CD14-positive monocyte (primary cell): Measurements from ENCODE around the gene FDPS. TPM values are rescaled to one million over a fixed set of nuclear protein-coding genes. Genes with fewer than 3 reads are reported as not detected.
A peak's percentile ranks its signal among the peaks of the same experiment; 100 is the strongest.
"Not testable (repeated sequence)": the region's sequence is repeated elsewhere in the genome, so short reads cannot be mapped to it uniquely, and the experiment has no call there.

Source experiments
- DNase-seq, 3 donors: peaks; one replicate each; pipeline ENCODE4 v3.0.0-alpha.2; 2011 to 2022
- H2AFZ ChIP-seq: 2 replicates; pipeline ENCODE4 v1.6.0; 2012; ENCODE audit warnings: mild to moderate bottlenecking, low read depth, low read length, inconsistent platforms; ENCODE audit not compliant: insufficient read depth, poor library complexity, severe bottlenecking
- H3K27ac ChIP-seq, 2 donors: 1 replicate in 1 of 2; 2 replicates in 1 of 2; pipeline ENCODE4 v1.5.1; 2012 to 2013; ENCODE audit warnings: low read length in 2 of 2, control low read depth in 1 of 2, inconsistent platforms in 1 of 2, low read depth in 1 of 2, mild to moderate bottlenecking in 1 of 2
- H3K27me3 ChIP-seq, 2 donors: one replicate each; pipeline versions ENCODE4 v1.6.0 to v1.6.1; 2011 to 2013; ENCODE audit warnings: low read length in 2 of 2; ENCODE audit not compliant: control insufficient read depth in 2 of 2, insufficient read depth in 2 of 2
- H3K36me3 ChIP-seq, 2 donors: replicated peaks in 1 of 2; 1 replicate in 1 of 2; 2 replicates in 1 of 2; pipeline versions ENCODE4 v1.5.1 to v1.6.1; 2012 to 2013; ENCODE audit warnings: low read length in 2 of 2, control low read depth in 1 of 2, inconsistent platforms in 1 of 2, mild to moderate bottlenecking in 1 of 2; ENCODE audit not compliant: insufficient read depth in 2 of 2, control insufficient read depth in 1 of 2
- H3K4me1 ChIP-seq, 2 donors: 1 replicate in 1 of 2; 2 replicates in 1 of 2; pipeline versions ENCODE4 v1.5.1 to v1.6.1; 2012 to 2013; ENCODE audit warnings: low read length in 2 of 2, control low read depth in 1 of 2, inconsistent platforms in 1 of 2, mild to moderate bottlenecking in 1 of 2, moderate library complexity in 1 of 2; ENCODE audit not compliant: insufficient read depth in 2 of 2, control insufficient read depth in 1 of 2
- H3K4me2 ChIP-seq: replicated peaks from 2 replicates; pipeline ENCODE3; 2012; ENCODE audit warnings: low read length, moderate library complexity, mild to moderate bottlenecking; ENCODE audit not compliant: poor library complexity, severe bottlenecking; ENCODE audit errors: extremely low read depth
- H3K4me3 ChIP-seq, 3 experiments: fragments of 200-600 bp in 1 of 3; sonication (generic) in 1 of 3; replicated peaks in 1 of 3; 1 replicate in 2 of 3; 2 replicates in 1 of 3; pipeline ENCODE4 v1.5.1; 2011 to 2013; ENCODE audit warnings: low read length in 3 of 3, mild to moderate bottlenecking in 3 of 3, control low read depth in 2 of 3, low read depth in 2 of 3, inconsistent platforms in 1 of 3, moderate library complexity in 1 of 3
- H3K79me2 ChIP-seq: 2 replicates; pipeline ENCODE4 v1.6.0; 2012; ENCODE audit warnings: mild to moderate bottlenecking, control low read depth, inconsistent platforms, low read length, moderate library complexity; ENCODE audit not compliant: insufficient read depth
- H3K9ac ChIP-seq: 2 replicates; pipeline ENCODE4 v1.6.0; 2017; ENCODE audit warnings: low read length, mild to moderate bottlenecking; ENCODE audit not compliant: insufficient read depth, poor library complexity, severe bottlenecking
- H3K9me3 ChIP-seq, 2 donors: replicated peaks in 1 of 2; 1 replicate in 1 of 2; 2 replicates in 1 of 2; pipeline versions ENCODE4 v1.5.1 to v1.6.1; 2012 to 2013; ENCODE audit warnings: low read length in 2 of 2, control low read depth in 1 of 2; ENCODE audit not compliant: control insufficient read depth in 1 of 2, insufficient read depth in 1 of 2
- H4K20me1 ChIP-seq: 2 replicates; pipeline ENCODE4 v1.6.0; 2012; ENCODE audit warnings: mild to moderate bottlenecking, low read length, control low read depth, moderate library complexity; ENCODE audit not compliant: insufficient read depth
- H3K27ac Mint-ChIP-seq, 7 donors: one replicate each; pipeline ENCODE4 v1.8.0; 2020; ENCODE audit warnings: mild to moderate bottlenecking in 7 of 7, mixed read lengths in 7 of 7, moderate library complexity in 6 of 7, inconsistent platforms in 2 of 7
- H3K27me3 Mint-ChIP-seq, 3 donors: one replicate each; pipeline ENCODE4 v1.8.0; 2021 to 2022; ENCODE audit warnings: low read depth in 3 of 3, mild to moderate bottlenecking in 3 of 3, mixed read lengths in 3 of 3, moderate library complexity in 3 of 3, inconsistent platforms in 1 of 3
- H3K36me3 Mint-ChIP-seq, 2 donors: one replicate each; pipeline ENCODE4 v1.8.0; 2020; ENCODE audit warnings: mixed read lengths in 2 of 2, inconsistent platforms in 1 of 2, mild to moderate bottlenecking in 1 of 2
- H3K4me1 Mint-ChIP-seq: one replicate; pipeline ENCODE4 v1.8.0; 2020; ENCODE audit warnings: mild to moderate bottlenecking, mixed read lengths
- H3K4me3 Mint-ChIP-seq, 2 donors: one replicate each; pipeline ENCODE4 v1.8.0; 2020; ENCODE audit warnings: mild to moderate bottlenecking in 2 of 2, mixed read lengths in 2 of 2, moderate library complexity in 1 of 2
- H3K9me3 Mint-ChIP-seq, 7 donors: one replicate each; pipeline ENCODE4 v1.8.0; 2020 to 2022; ENCODE audit warnings: mixed read lengths in 7 of 7, mild to moderate bottlenecking in 6 of 7, moderate library complexity in 6 of 7, inconsistent platforms in 2 of 7
- CTCF ChIP-seq: fragments of 200-600 bp; IDR thresholded peaks from one replicate; pipeline ENCODE4 v1.8.0; 2022; ENCODE audit warnings: antibody characterized with exemption, mild to moderate bottlenecking
- WGBS: methylation state at CpG from one replicate; pipeline ENCODE4 v1.1.5; 2013; ENCODE audit warnings: missing lambda C conversion rate; ENCODE audit not compliant: insufficient coverage; 5-methylcytosine and 5-hydroxymethylcytosine counted together
- intact Hi-C, 2 donors: fragments of 100-400 bp; cut with micrococcal nuclease; formaldehyde crosslinking; loops; one replicate each; pipeline versions ENCODE4 v1.15.0 to v1.15.1; 2023
- polyA plus RNA-seq, 3 donors: library from polyadenylated mRNA; depleted of rRNA in 1 of 3; unstranded in 2 of 3; stranded (reverse) in 1 of 3; fragments of 300-500 nt in 2 of 3; fragments of >200 nt in 1 of 3; fragmentation: Illumina TruSeq in 2 of 3; gene quantifications; 1 replicate in 2 of 3; 2 replicates in 1 of 3; pipeline ENCODE4 v1.2.3, GENCODE V29; 2012 to 2021

The FDPS gene
- polyA plus RNA-seq, 3 donors, result 92.5 to 123 (median 117) TPM

- DNase-seq, result no peak
- 95% methylated on average over 18 of the region's 21 CpGs for WGBS
- Histone ChIP-seq H3K9ac (no peak overlapping the region), H2AFZ (no peak overlapping the region), H3K4me2 (no peak overlapping the region), H3K9me3 (no peaks in the 10 kb centered on the region), H3K27me3 (peaks cover 0 to 5% of the 10 kb centered on the region in 2 donors), H4K20me1 (no peaks in the 10 kb centered on the region), H3K4me1 (no peaks in the 10 kb centered on the region), H3K36me3 (no peaks in the 10 kb centered on the region), H3K4me3 (no peak overlapping the region), H3K27ac (no peak overlapping the region), H3K79me2 (no peaks in the 10 kb centered on the region)
- TF ChIP-seq CTCF, result no peak
- H3K4me3 Mint-ChIP-seq, result peak overlapping the region in 1 of 2 donors; percentile 41
- intact Hi-C loops, result no loop called here
- no peak overlapping the region for H3K27ac Mint-ChIP-seq
- no peaks in the 10 kb centered on the region for H3K4me1 Mint-ChIP-seq
- H3K36me3 Mint-ChIP-seq, result no peaks in the 10 kb centered on the region
- H3K27me3 Mint-ChIP-seq, result peaks cover 7 to 18% (median 15%) of the 10 kb centered on the region in 3 donors
- H3K9me3 Mint-ChIP-seq, result no peaks in the 10 kb centered on the region
These were observed 20.6 kb upstream of the FDPS start for GRCh38 chr1:155287987-155288543.

- DNase-seq, H3K27ac Mint-ChIP-seq, H3K36me3 Mint-ChIP-seq: not testable (repeated sequence)
These were observed 17.7 kb upstream of the FDPS start for GRCh38 chr1:155291006-155291405.

More at GRCh38 chr1:155291006-155291405, 17.7 kb upstream of the FDPS start:
- H4K20me1 ChIP-seq, H3K27ac ChIP-seq, H3K9me3 Mint-ChIP-seq, H3K4me1 ChIP-seq, H3K36me3 ChIP-seq, H3K9me3 ChIP-seq, H3K79me2 ChIP-seq, H3K4me2 ChIP-seq, H3K9ac ChIP-seq, H2AFZ ChIP-seq, H3K4me3 ChIP-seq, intact Hi-C loops: not testable (repeated sequence)
- H3K27me3 ChIP-seq, result peaks cover 13 to 35% of the 10 kb centered on the region in 2 donors
- Mint-ChIP-seq H3K4me3 (peak overlapping the region in 1 of 2 donors; percentile 51), H3K27me3 (peaks cover 33 to 47% (median 42%) of the 10 kb centered on the region in 3 donors), H3K4me1 (peaks cover 10% of the 10 kb centered on the region)
- 85% methylated on average over 2 of the region's 10 CpGs for WGBS
